GM21515 (cell line): ENCODE results near the gene CYP2A13.
"Not testable (repeated sequence)": the region's sequence is repeated elsewhere in the genome, so short reads cannot be mapped to it uniquely, and the experiment has no call there.

Experiments
- ATAC-seq: cut with Tn5 transposase; IDR thresholded peaks from one replicate; pipeline ENCODE4 v1.9.1; 2021; ENCODE audit not compliant: unreplicated experiment

CYP2A13 gene, protein sequence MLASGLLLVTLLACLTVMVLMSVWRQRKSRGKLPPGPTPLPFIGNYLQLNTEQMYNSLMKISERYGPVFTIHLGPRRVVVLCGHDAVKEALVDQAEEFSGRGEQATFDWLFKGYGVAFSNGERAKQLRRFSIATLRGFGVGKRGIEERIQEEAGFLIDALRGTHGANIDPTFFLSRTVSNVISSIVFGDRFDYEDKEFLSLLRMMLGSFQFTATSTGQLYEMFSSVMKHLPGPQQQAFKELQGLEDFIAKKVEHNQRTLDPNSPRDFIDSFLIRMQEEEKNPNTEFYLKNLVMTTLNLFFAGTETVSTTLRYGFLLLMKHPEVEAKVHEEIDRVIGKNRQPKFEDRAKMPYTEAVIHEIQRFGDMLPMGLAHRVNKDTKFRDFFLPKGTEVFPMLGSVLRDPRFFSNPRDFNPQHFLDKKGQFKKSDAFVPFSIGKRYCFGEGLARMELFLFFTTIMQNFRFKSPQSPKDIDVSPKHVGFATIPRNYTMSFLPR

GRCh38 chr19:41088151-41088550 lies at the start of gene CYP2A13:
Gene CYP2A13 (plus strand): TSS chr19:41088451. CDS start chr19:41088472, 21 bp downstream.
- ATAC-seq, result no peak

GRCh38 chr19:41039806-41040205 lies 48.4 kb upstream of the CYP2A13 start:
- no peak for ATAC-seq

DNA sequence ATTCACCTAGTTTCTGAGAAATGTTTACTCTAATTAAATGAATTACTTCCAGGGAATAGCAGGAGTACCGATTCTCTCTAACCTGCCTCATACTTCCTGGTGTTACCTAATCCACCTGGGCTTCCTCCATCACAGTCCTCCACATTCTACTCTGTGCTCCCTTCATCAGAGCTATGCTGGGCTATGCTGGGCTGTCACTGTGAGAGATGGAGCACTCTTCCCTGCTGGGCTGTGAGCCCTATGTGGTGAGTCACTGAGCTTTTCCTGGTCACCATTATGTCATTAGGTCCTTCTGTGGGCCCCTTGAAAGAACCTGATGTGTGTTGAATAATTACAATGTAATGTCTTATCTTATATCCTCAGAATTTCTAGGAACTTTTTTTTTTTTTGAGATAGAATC lies 43.2 kb upstream of the CYP2A13 start:
- ATAC-seq, result not testable (repeated sequence)

GRCh38 chr19:41050426-41050825 lies 37.8 kb upstream of the CYP2A13 start:
- no peak for ATAC-seq

GRCh38 chr19:41052162-41052561 lies 36.1 kb upstream of the CYP2A13 start:
- ATAC-seq, result not testable (repeated sequence)

- ATAC-seq, result not testable (repeated sequence)
These were observed 34.9 kb upstream of the CYP2A13 start for GRCh38 chr19:41053331-41053730.

DNA sequence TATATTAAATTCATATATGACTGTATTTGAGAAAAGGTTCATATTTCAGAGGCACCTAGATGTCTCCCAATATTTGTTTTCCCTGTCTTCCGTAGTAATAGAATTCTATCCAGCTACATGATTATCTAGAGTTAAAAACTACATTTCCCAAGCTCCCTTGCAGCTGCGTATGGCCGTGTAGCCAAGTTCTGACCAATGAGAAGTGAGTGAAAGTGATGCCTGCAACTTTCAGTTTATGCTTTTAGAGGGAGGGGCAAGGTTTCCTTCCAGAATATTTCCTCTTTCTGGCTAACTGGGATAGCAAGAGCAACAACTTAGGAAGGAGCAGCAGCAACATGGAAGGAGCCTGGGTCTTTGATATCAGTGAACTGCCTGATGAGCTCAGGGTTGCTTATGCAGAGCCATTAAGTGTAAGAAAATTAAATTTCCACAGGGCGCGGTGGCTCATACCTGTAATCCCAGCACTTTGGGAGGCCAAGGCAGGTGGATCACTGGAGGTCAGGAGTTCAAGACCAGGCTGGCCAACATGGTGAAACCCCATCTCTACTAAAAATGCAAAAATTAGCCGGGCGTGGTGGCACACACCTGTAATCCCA lies 23.2 kb upstream of the CYP2A13 start:
- no peak for ATAC-seq

GRCh38 chr19:41076286-41076685 lies 12.0 kb upstream of the CYP2A13 start:
- no peak for ATAC-seq

DNA sequence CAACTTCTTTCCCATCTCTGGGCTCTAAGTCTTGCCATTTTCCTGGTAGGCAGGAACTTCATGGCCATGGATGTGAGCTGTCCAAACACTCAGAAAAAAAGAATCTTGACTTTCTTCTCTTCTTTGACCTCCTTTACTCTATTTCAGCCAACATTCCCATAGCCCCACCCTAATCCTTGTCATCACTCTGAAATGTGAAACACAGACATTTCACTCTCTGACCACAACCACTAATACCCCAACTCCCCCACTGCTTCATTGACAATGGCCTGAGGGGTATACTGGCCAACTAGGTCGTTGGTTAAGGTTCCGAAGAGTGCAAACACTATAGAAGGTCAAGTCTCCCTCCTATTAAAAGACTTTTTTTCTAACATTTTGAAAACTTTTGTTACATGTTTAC lies 4.7 kb upstream of the CYP2A13 start:
- ATAC-seq, result no peak

GRCh38 chr19:41085748-41086415 lies 2.4 kb upstream of the CYP2A13 start:
- no peak for ATAC-seq

- no peak for ATAC-seq
These were observed 1.7 kb downstream of the CYP2A13 start for GRCh38 chr19:41089959-41090358.

- ATAC-seq, result no peak
These were observed 7.5 kb downstream of the CYP2A13 start for GRCh38 chr19:41095703-41096102.

DNA sequence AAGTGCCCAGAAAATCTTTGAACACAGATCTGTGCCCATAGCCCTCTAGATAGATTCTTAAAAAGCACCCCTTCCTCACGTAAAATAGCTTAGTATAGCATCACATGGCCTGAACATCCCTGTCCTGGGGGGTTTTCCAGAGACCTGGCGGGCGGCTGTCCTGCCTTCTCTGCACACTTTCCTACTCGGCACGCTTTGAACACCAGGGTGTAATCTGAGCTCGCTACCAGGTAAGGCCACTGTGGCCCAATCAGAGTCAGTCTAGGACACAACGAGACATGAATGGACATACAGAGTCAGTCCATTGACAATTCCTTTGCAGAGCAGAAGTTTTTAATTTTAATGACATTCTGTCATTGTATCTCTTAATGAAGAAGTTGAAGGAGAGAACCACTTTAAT lies 8.1 kb downstream of the CYP2A13 start:
- no peak for ATAC-seq

GRCh38 chr19:41097302-41097701 lies 9.1 kb downstream of the CYP2A13 start:
- no peak for ATAC-seq

GRCh38 chr19:41098762-41099161 lies 10.5 kb downstream of the CYP2A13 start:
- no peak for ATAC-seq

DNA sequence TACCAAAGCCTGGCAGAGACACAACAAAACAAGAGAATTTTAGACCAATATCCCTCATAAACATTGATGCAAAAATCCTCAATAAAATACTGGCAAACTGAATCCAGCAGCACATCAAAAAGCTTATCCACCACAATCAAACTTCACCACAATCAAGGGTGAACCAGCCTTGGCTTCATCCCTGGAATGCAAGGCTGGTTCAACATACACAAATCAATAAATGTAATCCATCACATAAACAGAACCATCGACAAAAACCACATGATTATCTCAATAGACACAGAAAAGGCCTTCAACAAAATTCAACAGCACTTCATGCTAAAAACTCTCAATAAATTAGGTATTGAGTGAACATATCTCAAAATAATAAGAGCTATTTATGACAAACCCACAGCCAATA lies 14.0 kb downstream of the CYP2A13 start:
- ATAC-seq, result not testable (repeated sequence)

DNA sequence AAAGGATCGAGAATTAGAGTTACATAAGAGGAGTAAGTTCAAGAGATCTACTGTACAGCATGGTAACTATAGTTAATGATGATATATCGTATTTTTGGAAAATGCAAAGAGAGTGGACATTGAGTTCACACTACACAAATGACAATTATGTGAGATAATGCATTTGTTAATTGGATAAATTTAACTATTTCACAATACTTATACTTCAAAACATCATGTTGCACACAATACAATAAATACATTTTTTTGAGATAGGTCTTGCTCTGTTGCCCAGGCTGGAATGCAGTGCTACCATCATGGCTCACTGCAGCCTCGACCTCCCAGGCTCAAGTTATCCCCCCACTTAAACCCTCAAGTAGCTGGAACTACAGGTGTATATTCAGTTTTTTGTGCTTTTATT lies 17.9 kb downstream of the CYP2A13 start:
- ATAC-seq, result no peak

DNA sequence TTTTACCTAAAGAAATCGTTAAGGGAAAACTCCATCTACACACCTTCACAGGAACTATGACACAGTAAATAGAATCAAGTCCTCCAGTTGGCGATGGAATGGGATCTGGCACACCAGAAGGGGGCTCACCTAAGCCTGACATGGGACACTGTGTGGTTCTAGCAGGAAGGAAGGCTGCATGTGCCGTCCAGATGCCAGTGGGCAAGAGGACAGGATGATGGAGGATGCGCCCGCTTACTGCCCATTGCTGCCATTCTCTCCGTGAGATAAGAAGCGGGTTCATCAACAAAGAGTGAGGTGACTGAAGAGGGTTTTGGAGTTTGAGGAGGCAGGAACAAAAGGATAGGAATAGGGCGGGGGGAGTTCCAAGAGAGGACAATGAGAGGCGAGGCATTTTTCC lies 23.0 kb downstream of the CYP2A13 start:
- ATAC-seq, result no peak

GRCh38 chr19:41111750-41112295 lies 23.6 kb downstream of the CYP2A13 start:
- no peak for ATAC-seq

GRCh38 chr19:41112728-41113290 lies 24.6 kb downstream of the CYP2A13 start:
- ATAC-seq, result no peak

GRCh38 chr19:41114132-41114531 lies 25.9 kb downstream of the CYP2A13 start, which contains the start of gene CYP2F1:
Gene CYP2F1 (plus strand): TSS chr19:41114432. CDS start chr19:41116189, 1,757 bp downstream.
- no peak for ATAC-seq
